ENCODE data around the gene TSPAN3. TPM values are rescaled to one million over a fixed set of nuclear protein-coding genes. Genes with fewer than 3 reads are reported as not detected.

The TSPAN3 gene
- total RNA-seq, 4 donors from 2014 or later: 229 to 361 (median 341) TPM

GRCh38 chr15:76994001-76994400, 76.9 kb downstream of the TSPAN3 start:
- Histone ChIP-seq H3K27ac (no peak overlapping the region), H3K4me3 (no peak overlapping the region), H3K27me3 (no peaks in the 10 kb centered on the region), H3K4me1 (peaks cover 0 to 5% of the 10 kb centered on the region in 2 donors), H3K9me3 (no peaks in the 10 kb centered on the region), H3K36me3 (no peaks in the 10 kb centered on the region)
- in situ Hi-C loops (cut with MboI; ENCODE audit: low sequenced_read_pairs in 4 of 4): no loop called here
- ATAC-seq (no peak), DNase-seq (no peak)
- intact Hi-C loops (cut with DNase I; ENCODE audit: low total_unique reads): no loop called here
- TF ChIP-seq POLR2A (IDR thresholded peaks at IDR 0.05): no peak
- no peak for TF ChIP-seq CTCF (IDR thresholded peaks at IDR 0.05 in 4 of 5, conservative IDR thresholded peaks at IDR 0.05 in 1 of 5)

GRCh38 chr15:76993114-76993725, 77.7 kb downstream of the TSPAN3 start:
- DNase-seq (no peak), ATAC-seq (no peak)
- intact Hi-C loops (cut with DNase I; ENCODE audit: low total_unique reads): no loop called here
- Histone ChIP-seq H3K9me3 (no peaks in the 10 kb centered on the region), H3K36me3 (no peaks in the 10 kb centered on the region), H3K27ac (no peak overlapping the region), H3K4me3 (no peak overlapping the region), H3K27me3 (no peaks in the 10 kb centered on the region), H3K4me1 (peaks cover 0 to 6% of the 10 kb centered on the region in 2 donors)
- in situ Hi-C loops (cut with MboI; ENCODE audit: low sequenced_read_pairs in 4 of 4): no loop called here
- TF ChIP-seq POLR2A (IDR thresholded peaks at IDR 0.05) (no peak), CTCF (IDR thresholded peaks at IDR 0.05 in 4 of 5, conservative IDR thresholded peaks at IDR 0.05 in 1 of 5) (no peak)

- ATAC-seq (no peak), DNase-seq (no peak)
- intact Hi-C loops (cut with DNase I; ENCODE audit: low total_unique reads): no loop called here
Observed at GRCh38 chr15:76991741-76992645, 78.9 kb downstream of the TSPAN3 start.

More at GRCh38 chr15:76991741-76992645, 78.9 kb downstream of the TSPAN3 start:
- TF ChIP-seq POLR2A (IDR thresholded peaks at IDR 0.05) (no peak), CTCF (IDR thresholded peaks at IDR 0.05 in 4 of 5, conservative IDR thresholded peaks at IDR 0.05 in 1 of 5) (no peak)
- Histone ChIP-seq H3K27ac (no peak overlapping the region), H3K4me1 (peaks cover 0 to 6% of the 10 kb centered on the region in 2 donors), H3K36me3 (no peaks in the 10 kb centered on the region), H3K4me3 (no peak overlapping the region), H3K27me3 (no peaks in the 10 kb centered on the region), H3K9me3 (no peaks in the 10 kb centered on the region)
- in situ Hi-C loops (cut with MboI; ENCODE audit: low sequenced_read_pairs in 4 of 4): no loop called here

Other genes with a start within 250 kb of the TSPAN3 start
- 10 to 100 TPM; 19.6 to 35.9 (median 31.8) TPM for gene SCAPER, start 165.8 kb downstream of the TSPAN3 start, total RNA-seq
- 10 to 100 TPM; 23.2 to 32.2 (median 30.4) TPM for gene RCN2, start 139.4 kb downstream of the TSPAN3 start, total RNA-seq
- 1 to 10 TPM in 2 of 4 donors, under 1 TPM in 1, not detected in 1; 0.76 to 5.2 (median 3.1) TPM for gene PSTPIP1, start 76.0 kb downstream of the TSPAN3 start, total RNA-seq

Data from gastrocnemius medialis (tissue), 4 donors.